ENCODE data around the gene TBC1D13. TPM values are rescaled to one million over a fixed set of nuclear protein-coding genes. Genes with fewer than 3 reads are reported as not detected.

The TBC1D13 gene
- total and polyA plus RNA-seq, 2 of the 4 experiments (the other 2 are of a cell fraction) = 9.1 to 26.4 TPM

- Histone ChIP-seq H2AK5ac (ENCODE audit: low read depth, low read length) (no peak overlapping the region), H3K4ac (ENCODE audit: low read depth, low read length) (no peak overlapping the region), H2BK5ac (ENCODE audit: low read depth, low read length, poor library complexity, severe bottlenecking) (no peak overlapping the region), H3K4me2 (ENCODE audit: low read depth, low read length) (no peak overlapping the region), H3K4me1 (ENCODE audit: control insufficient read depth, insufficient read depth, low read length) (no peaks in the 10 kb centered on the region), H4K5ac (ENCODE audit: low read depth, low read length) (no peak overlapping the region), H3K36me3 (ENCODE audit: control insufficient read depth, insufficient read depth, low read length) (peaks cover 26% of the 10 kb centered on the region), H3K14ac (replicated peaks; ENCODE audit: low read depth, low read length) (no peak overlapping the region), H3K9ac (ENCODE audit: low read depth, low read length) (no peak overlapping the region), H2BK120ac (ENCODE audit: low read depth, low read length) (no peak overlapping the region), H3K79me1 (ENCODE audit: low read depth in 1 of 2, low read length in 2 of 2) (no peaks in the 10 kb centered on the region), H2BK20ac (ENCODE audit: low read depth, low read length) (no peak overlapping the region), H3K56ac (ENCODE audit: extremely low read depth, insufficient read depth, low read length) (no peak overlapping the region), H3K4me3 (ENCODE audit: insufficient read depth, low read depth, low read length) (no peak overlapping the region), H3K27me3 (ENCODE audit: control insufficient read depth, insufficient read depth, low read length) (no peaks in the 10 kb centered on the region), H3K23ac (ENCODE audit: low read depth, low read length) (no peak overlapping the region), H2AK9ac (replicated peaks; ENCODE audit: low read depth, low read length, poor library complexity) (peak overlapping the region; percentile 68), H3K18ac (ENCODE audit: low read depth, low read length) (no peak overlapping the region), H2AFZ (replicated peaks; ENCODE audit: low read length, poor library complexity) (no peak overlapping the region), H4K20me1 (ENCODE audit: insufficient read depth, low read length) (no peaks in the 10 kb centered on the region), H3K9me3 (ENCODE audit: control insufficient read depth, insufficient read depth, low read length) (no peaks in the 10 kb centered on the region), H4K8ac (ENCODE audit: low read depth in 2 of 2, low read length in 2 of 2) (no peak overlapping the region), H3K27ac (ENCODE audit: insufficient read depth, low read length) (no peak overlapping the region), H4K91ac (ENCODE audit: insufficient read depth, low read depth, low read length) (no peak overlapping the region), H3K9me1 (ENCODE audit: insufficient read depth, low read length) (no peaks in the 10 kb centered on the region), H2BK15ac (ENCODE audit: low read depth, low read length) (no peak overlapping the region)
- BruUV-seq (replicated peaks) = no TSS peak
- intact Hi-C loops (cut with micrococcal nuclease) (no loop called here), in situ Hi-C loops (cut with MboI; ENCODE audit: low sequenced_read_pairs) (no loop called here), dilution Hi-C loops (cut with HindIII; ENCODE audit: low sequenced_read_pairs, unreplicated experiment) (no loop called here)
- DNase-seq = no peak
- CTCF ChIA-PET = no interaction called here
- POLR2A ChIA-PET (ENCODE audit: unreplicated experiment) = no interaction called here
- no peak for ATAC-seq (ENCODE audit: low read depth)
- TF ChIP-seq FOS (IDR thresholded peaks at IDR 0.05; ENCODE audit: low read depth, low read length) = no peak
- TF ChIP-seq POLR2A (IDR thresholded peaks at IDR 0.05; ENCODE audit: low read depth, low read length) = no peak
- TF ChIP-seq NFE2L2 (IDR thresholded peaks at IDR 0.05; ENCODE audit: low read depth, low read length) = no peak
- no peak for TF ChIP-seq RCOR1 (IDR thresholded peaks at IDR 0.05; ENCODE audit: insufficient replicate concordance, low read length)
- TF ChIP-seq BHLHE40 (IDR thresholded peaks at IDR 0.05; ENCODE audit: low read depth, low read length) = no peak
- TF ChIP-seq CHD1 (IDR thresholded peaks at IDR 0.05; ENCODE audit: low read depth, low read length) = no peak
- TF ChIP-seq MAFK (IDR thresholded peaks at IDR 0.05; ENCODE audit: low read depth, low read length) = no peak
- no peak for TF ChIP-seq RAD21 (IDR thresholded peaks at IDR 0.05; ENCODE audit: low read length)
- 75% methylated on average over 2 of the region's 2 CpGs; no CpG with 5 or more reads in 1 of the 2 experiments for WGBS, 2 experiments (ENCODE audit: extremely low coverage in 2 of 2, insufficient read length in 1 of 2)
These were observed 22.8 kb downstream of the TBC1D13 start for GRCh38 chr9:128809831-128810230.

All from IMR-90 (cell line).